HL-60/S4 (cell line): Measurements from ENCODE around the gene TTLL12.

Experiments
- in situ Hi-C: fragments of 300-500 bp; cut with MboI; formaldehyde crosslinking; loops from 2 replicates; pipeline ENCODE4 v1.14.3; 2022; ENCODE audit warnings: low sequenced_read_pairs

TTLL12 gene

GRCh38 chr22:43174941-43175531 lies 11.9 kb downstream of the TTLL12 start:
- in situ Hi-C loops: no loop called here

DNA sequence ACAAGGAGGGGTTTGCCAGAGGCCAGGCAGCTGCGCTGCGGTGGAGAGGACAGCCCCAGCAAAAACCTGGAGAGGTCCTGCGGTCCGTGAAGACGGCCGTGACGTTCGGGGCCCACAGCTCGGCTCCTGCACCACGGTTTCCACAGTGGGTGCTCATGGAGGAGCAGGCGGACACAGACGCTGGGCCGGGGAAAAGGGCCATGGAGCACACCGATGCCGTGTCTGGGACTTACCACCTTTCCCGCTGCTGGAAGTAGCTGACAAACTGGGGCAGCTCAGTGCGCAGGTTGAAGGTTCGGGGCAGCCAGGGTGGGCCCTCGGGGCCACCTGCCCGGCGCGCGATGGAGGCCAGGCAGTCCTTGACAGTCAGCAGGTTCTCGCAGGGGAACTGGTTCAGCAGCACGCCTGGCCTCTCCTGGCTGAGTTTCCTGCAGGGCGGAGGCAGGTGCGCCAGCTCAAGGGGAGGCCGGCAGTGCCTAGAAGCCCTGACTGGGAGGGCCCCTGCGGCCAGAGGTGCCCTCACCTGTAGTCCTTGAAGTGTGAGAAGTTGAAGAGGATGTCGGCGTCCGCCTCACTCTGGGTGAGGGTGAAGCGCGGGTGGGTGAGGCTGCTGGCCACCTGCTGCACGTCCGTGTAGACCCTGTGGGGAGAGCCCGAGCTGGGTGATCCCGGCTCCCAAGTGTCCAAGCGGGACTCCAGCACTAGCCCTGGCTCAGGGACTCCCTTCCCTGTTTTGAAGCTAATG lies 12.8 kb downstream of the TTLL12 start:
- in situ Hi-C loops: no loop called here

- in situ Hi-C loops: no loop called here
These were observed 13.4 kb downstream of the TTLL12 start for GRCh38 chr22:43173566-43173965.

DNA sequence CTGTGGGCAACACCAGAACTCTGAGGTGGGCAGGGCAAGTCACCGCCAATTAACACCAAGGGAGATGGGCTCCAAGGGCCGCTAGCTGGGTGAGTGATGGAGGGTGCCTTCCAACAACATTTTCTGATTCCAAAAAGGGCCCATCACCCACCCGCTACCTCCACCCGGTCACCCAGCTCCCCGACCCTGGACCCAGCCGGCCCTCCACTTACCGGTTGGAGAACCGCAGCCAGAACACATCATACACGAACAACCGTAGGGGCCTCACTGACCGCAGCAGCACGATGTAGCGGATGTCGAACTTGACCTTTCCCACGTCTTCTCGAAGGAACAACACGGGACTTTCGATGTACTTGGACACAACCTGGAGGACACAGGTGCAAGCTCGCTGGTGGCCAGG lies 14.7 kb downstream of the TTLL12 start:
- in situ Hi-C loops: no loop called here

DNA sequence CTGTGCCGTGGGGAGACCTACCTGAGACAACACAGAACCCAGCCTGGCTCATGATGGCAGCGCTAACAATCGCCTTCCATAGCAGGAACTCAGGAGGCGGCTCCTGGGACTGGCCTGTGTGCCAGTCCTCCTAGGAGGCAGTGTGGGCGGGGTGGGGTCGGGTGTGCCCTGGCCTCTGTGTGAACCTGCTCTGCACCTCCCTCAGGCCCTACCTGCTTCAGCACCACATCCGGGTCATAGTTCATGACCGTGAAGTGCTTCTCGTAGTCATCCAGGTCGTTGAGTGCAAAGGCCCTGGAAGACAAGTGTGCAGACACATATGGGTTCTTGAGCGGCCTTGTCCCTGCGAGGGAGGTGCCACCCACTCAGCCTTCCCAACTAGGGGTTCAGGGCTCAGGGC lies 15.3 kb downstream of the TTLL12 start:
- in situ Hi-C loops: no loop called here

GRCh38 chr22:43171019-43171491 lies 15.9 kb downstream of the TTLL12 start:
- in situ Hi-C loops: no loop called here

GRCh38 chr22:43170131-43170480 lies 16.8 kb downstream of the TTLL12 start:
- in situ Hi-C loops: no loop called here

DNA sequence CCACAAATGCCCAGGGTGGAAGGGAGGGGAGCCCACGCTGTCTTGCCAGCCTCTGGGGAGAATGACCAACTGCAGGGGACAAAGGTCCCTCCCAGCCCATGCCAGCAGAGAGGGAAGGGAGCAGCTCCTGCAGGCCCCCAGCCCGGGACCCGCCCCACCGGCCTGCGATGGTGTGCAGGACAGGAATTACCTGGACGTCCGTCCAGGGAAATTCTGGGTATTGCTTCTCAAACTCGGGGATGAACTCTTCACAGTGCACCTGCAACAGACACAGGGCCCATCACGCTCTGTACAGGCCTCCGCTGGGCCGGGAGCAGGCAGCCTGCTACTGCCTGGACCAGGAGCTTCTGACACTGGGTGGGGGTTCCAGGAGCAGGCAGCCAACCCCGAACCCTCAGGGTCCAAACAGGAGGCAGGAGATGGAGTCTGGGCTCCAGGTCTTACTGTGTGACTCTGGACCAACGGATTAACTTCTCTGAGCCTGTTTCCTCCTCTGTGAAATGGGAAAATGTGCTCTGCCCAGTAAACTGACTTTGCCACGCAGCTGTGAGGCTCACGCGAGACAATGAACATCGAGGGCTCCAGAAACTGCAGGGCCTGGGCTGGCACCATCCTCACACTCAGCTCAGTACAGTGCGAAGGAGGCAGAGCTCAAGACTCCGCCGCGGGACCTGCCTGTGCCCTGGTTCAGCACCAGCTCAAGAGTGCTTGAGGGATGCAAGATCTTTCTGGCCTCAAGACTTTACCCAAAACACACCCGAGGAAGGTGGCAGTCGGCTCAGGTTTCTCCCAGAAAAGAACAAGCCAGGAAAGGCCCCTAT lies 17.4 kb downstream of the TTLL12 start:
- in situ Hi-C loops: no loop called here

DNA sequence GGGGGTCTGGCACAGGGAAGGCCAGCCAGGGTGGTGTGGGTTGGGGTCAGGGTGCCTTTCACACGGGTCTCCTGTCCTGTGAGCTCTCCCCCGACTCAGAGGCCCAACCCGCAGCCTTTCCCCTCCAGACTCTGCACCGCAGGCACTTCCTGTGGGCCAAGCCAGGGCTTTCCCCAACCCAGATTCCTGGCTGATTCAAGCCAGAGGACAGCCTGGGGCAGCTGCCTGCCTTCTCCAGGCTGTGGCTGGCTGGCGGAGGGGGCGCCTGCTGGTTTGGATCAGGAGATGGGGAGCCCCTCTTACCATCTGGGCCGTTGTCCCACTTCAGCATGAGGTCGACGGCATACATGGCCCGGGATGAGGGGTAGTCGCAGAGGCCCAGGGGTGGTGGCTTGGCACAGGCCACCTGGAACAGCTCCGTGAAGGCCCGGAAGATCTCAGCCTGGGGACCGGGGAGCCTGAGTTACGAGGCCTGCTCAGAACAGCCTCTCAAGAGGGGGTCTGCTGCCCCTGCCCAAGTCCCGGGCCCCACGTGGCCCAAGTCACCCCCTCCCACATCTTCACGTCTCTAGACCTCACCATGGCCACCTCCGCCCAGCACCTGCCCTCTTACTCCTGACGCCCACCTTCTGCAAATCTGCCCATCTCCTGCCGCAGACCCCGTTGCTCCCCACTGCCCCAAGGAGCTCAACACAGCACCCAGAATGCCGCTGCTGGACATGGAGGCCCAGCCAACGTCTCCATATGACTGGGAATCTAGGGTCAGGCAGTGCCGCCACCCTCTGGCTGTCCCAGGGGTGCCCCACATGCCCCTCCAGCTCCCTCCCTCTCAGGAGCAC lies 18.2 kb downstream of the TTLL12 start:
- in situ Hi-C loops: no loop called here

DNA sequence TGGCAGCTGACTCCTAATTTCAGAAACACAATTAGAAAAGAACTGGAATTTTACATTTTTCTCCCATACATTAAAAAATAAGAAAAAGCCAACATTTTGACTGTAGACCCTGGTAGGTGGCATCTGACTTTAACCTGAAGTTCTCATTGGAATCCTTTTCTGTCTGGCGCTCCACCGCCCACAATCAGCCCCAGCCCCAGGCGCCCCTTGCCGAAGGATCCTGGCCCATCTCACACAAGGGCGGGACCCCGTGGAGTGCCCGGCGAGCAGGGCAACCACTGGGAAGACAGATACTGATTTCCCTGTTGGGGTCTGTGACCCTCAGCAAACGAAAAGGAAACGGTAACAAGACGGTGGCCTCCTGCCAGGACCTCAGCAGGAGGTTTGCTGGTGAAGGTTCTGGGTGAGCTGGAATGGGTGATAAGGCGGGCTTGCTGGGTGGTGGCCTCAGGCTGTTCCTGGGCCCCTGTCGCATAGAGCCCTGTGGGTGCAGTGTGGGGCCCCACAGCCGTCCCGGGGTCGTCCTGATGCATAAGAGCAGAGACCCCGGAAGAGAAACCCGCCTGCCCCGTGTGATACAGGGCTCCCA lies 19.8 kb downstream of the TTLL12 start:
- in situ Hi-C loops: no loop called here

- in situ Hi-C loops: no loop called here
These were observed 20.6 kb downstream of the TTLL12 start for GRCh38 chr22:43166132-43166930.

DNA sequence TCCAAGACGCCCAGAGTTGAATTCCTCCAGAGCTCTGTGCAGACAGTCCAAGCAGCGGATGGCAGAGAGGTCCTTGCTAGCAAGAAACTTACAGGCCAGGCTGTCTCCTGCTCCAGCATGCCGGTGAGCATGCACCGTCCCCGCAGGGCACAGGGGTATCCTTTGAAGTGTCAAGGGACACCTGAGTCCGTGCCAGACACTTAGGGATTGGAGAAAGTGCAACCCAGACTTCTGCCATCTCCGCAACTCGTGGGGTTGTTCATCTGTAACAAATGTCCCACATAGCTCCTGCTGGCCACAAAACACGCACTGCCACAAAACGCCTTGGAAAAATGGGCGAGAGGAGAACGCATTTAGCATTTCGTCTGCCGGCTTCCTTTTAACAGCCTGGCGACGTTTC lies 22.3 kb downstream of the TTLL12 start:
- in situ Hi-C loops: no loop called here

DNA sequence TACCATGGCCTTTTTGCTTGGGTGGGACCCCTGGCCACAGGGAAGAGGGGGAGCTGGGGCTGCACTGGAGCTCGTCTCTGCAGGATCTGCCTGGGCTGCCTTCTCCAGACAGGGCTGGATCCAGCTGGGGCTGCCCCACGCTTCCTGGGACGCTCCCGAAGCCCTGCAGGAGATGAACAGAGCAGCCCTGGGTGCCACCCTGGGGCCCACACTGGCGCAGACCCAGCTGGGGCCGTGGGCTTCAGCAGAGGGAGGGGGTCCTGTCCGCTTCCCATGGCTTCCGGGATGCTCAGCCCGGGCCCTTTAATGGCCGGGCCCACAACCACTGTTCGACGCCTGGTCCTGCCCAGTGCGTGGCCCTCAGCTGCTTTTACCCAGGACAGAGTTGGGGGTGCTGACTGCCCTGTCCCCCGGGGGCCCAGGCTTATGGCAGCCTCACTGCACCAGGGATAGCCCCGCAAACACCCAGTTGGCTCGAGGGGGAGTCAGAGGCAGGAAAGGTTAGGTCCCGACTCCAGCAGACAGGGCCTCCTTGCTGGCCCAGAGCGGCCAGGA lies 23.6 kb downstream of the TTLL12 start:
- in situ Hi-C loops: no loop called here

DNA sequence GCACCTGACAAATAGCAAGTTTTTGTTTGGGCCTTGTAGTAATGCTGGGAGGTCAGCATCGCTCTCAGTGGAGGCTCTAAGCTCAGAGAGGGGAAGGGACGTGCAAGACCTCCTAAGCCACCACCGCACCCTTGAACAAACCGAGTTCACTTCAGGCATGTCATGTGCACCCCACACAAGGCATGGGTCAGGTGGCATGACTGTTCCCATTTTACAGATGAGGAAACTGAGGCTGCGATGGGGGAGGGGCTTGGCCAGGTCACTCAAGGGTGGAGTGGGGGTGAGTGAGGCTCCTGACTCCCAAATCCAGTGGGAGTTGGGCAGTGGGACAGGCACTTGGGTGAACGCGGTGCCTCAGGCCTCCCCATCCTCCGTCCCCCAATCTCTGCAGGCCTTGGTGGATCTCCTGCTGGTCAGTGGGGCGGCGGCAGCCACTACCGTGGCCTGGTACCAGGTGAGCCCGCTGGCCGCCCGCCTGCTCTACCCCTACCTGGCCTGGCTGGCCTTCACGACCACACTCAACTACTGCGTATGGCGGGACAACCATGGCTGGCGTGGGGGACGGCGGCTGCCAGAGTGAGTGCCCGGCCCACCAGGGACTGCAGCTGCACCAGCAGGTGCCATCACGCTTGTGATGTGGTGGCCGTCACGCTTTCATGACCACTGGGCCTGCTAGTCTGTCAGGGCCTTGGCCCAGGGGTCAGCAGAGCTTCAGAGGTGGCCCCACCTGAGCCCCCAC lies 24.4 kb downstream of the TTLL12 start:
- in situ Hi-C loops: no loop called here

- in situ Hi-C loops: no loop called here
These were observed 26.3 kb downstream of the TTLL12 start for GRCh38 chr22:43160497-43161126.

DNA sequence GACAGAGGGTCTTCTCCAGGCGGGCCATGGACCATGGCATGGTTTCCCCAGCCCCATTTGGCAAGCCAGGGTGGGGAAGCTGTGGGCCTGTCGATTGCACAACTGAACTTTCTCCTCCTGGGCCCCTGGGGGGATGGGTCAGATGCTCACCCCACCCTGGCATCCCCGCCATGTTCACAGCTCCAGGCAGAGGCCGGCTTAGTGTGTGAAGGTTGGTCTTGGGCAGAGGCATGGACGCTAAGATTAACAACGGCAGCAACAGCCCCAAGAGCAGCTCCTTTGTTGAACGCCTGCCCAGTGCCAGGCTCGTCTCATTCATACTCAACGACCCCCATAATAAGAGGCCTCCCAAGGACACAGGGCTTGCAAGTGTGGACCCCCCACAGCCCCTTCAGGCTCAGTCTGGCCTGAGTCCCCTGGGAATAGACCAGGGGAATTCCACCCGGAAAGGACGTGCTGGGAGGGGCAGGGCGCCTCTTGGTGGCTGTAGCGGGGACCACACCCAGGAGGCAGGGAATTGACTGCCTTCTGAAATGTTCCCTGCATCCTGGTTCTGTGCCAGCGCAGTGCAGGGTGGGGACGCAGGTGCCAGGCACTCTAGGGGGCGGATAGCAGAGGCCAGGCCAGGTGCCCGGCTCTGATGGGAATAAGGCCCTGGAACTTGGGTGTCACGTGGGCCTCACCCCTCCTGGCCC lies 27.3 kb downstream of the TTLL12 start:
- in situ Hi-C loops: no loop called here

- in situ Hi-C loops: no loop called here
These were observed 28.0 kb downstream of the TTLL12 start for GRCh38 chr22:43158778-43159483.
